SK-N-SH (cell line): Measurements from ENCODE around the gene INHBE. TPM values are rescaled to one million over a fixed set of nuclear protein-coding genes. Genes with fewer than 3 reads are reported as not detected.
"Not testable (repeated sequence)": the region's sequence is repeated elsewhere in the genome, so short reads cannot be mapped to it uniquely, and the experiment has no call there.

Experiments used
- CTCF ChIA-PET: fragments of 300-600, 350-600 bp; formaldehyde crosslinking; extraction: SDS; loops from one replicate; lab custom pipeline; 2021; lab: Yijun Ruan, JAX
- POLR2A ChIA-PET: fragments of 350-600 bp; sonication (Branson Sonifier 250); formaldehyde crosslinking; extraction: SDS; loops from one replicate; lab custom pipeline; 2020; ENCODE audit warnings: antibody characterized with exemption, inconsistent platforms; lab: Yijun Ruan, JAX
- DNase-seq: peaks from one replicate; pipeline ENCODE4 v3.0.0; 2012
- H2AFZ ChIP-seq: fragments of 200-600 bp; sonication (generic); 2 replicates; pipeline ENCODE4 v1.8.1; 2016; ENCODE audit warnings: antibody characterized with exemption, mild to moderate bottlenecking, low read depth
- H3F3A ChIP-seq: fragments of 200-600 bp; sonication (generic); replicated peaks from 2 replicates; pipeline ENCODE3; 2016; ENCODE audit warnings: antibody characterized with exemption, mild to moderate bottlenecking; ENCODE audit not compliant: insufficient read depth
- H3K27ac ChIP-seq, 2 experiments: fragments of 200-500 bp in 1 of 2; fragments of 200-600 bp in 1 of 2; sonication (Bioruptor generic) in 1 of 2; sonication (generic), shearing (Covaris generic) in 1 of 2; 2 replicates each; pipeline versions ENCODE4 v1.5.1 to v1.6.1; 2014 to 2016; ENCODE audit warnings: low read depth in 2 of 2, inconsistent platforms in 1 of 2, low read length in 1 of 2, mild to moderate bottlenecking in 1 of 2, mixed read lengths in 1 of 2
- H3K27me3 ChIP-seq: fragments of 200-600 bp; sonication (generic), shearing (Covaris generic); 2 replicates; pipeline ENCODE4 v1.6.1; 2016; ENCODE audit warnings: mixed run types; ENCODE audit not compliant: insufficient read depth
- H3K36me3 ChIP-seq, 2 experiments: fragments of 200-500 bp in 1 of 2; fragments of 200-600 bp in 1 of 2; sonication (Bioruptor generic) in 1 of 2; sonication (generic) in 1 of 2; replicated peaks in 1 of 2; 2 replicates each; pipeline versions ENCODE3 to v1.5.1; 2014 to 2016; ENCODE audit warnings: low read length in 1 of 2, mild to moderate bottlenecking in 1 of 2; ENCODE audit not compliant: insufficient read depth in 2 of 2, control insufficient read depth in 1 of 2
- H3K4me1 ChIP-seq, 2 experiments: fragments of 200-500 bp in 1 of 2; fragments of 200-600 bp in 1 of 2; sonication (Bioruptor generic) in 1 of 2; sonication (generic), shearing (Covaris generic) in 1 of 2; 2 replicates each; pipeline versions ENCODE4 v1.5.1 to v1.6.1; 2014 to 2016; ENCODE audit warnings: low read depth in 1 of 2, low read length in 1 of 2, mixed run types in 1 of 2; ENCODE audit not compliant: insufficient read depth in 2 of 2, control insufficient read depth in 1 of 2
- H3K4me2 ChIP-seq: fragments of 200-600 bp; sonication (generic), shearing (Covaris generic); 2 replicates; pipeline ENCODE4 v1.6.1; 2017; ENCODE audit warnings: mixed run types
- H3K4me3 ChIP-seq, 2 experiments: fragments of 200-500 bp in 1 of 2; fragments of 200-600 bp in 1 of 2; sonication (Bioruptor generic) in 1 of 2; sonication (generic), shearing (Covaris generic) in 1 of 2; 2 replicates each; pipeline versions ENCODE4 v1.5.1 to v1.8.1; 2014 to 2016; ENCODE audit warnings: low read depth in 2 of 2, inconsistent platforms in 1 of 2, low read length in 1 of 2, mild to moderate bottlenecking in 1 of 2, mixed read lengths in 1 of 2, moderate library complexity in 1 of 2
- H3K79me2 ChIP-seq: fragments of 200-600 bp; sonication (generic); 2 replicates; pipeline ENCODE4 v1.8.1; 2017; ENCODE audit warnings: mild to moderate bottlenecking; ENCODE audit not compliant: insufficient read depth
- H3K9ac ChIP-seq: fragments of 200-600 bp; sonication (generic); 2 replicates; pipeline ENCODE4 v1.6.1; 2017; ENCODE audit warnings: mixed run types
- H3K9me2 ChIP-seq: fragments of 200-600 bp; sonication (generic); 2 replicates; pipeline ENCODE4 v1.6.1; 2017; ENCODE audit warnings: mixed run types
- H3K9me3 ChIP-seq: fragments of 200-600 bp; sonication (generic); 2 replicates; pipeline ENCODE4 v1.6.1; 2017; ENCODE audit warnings: mixed run types, mild to moderate bottlenecking, moderate library complexity
- H4K20me1 ChIP-seq: fragments of 200-600 bp; sonication (generic); 2 replicates; pipeline ENCODE4 v1.6.1; 2017; ENCODE audit warnings: mild to moderate bottlenecking, mixed run types; ENCODE audit not compliant: insufficient read depth
- CHD2 ChIP-seq: fragments of 150-350 bp; IDR thresholded peaks from 2 replicates; pipeline ENCODE4 v1.6.1; 2018; ENCODE audit warnings: low read length; ENCODE audit not compliant: partially characterized antibody
- IRF3 ChIP-seq: fragments of 150-350 bp; IDR thresholded peaks from 2 replicates; pipeline ENCODE4 v1.6.1; 2016; ENCODE audit warnings: mild to moderate bottlenecking, low read depth, low read length
- MEF2A ChIP-seq: IDR thresholded peaks from 2 replicates; pipeline ENCODE4 v1.4.0; 2012; ENCODE audit warnings: low read depth, borderline replicate concordance
- MXI1 ChIP-seq: IDR thresholded peaks from 2 replicates; pipeline ENCODE4 v1.6.1; 2012; ENCODE audit warnings: mild to moderate bottlenecking, low read depth, low read length, improper control_type of control experiment
- NFIC ChIP-seq: IDR thresholded peaks from 2 replicates; pipeline ENCODE4 v1.4.0; 2012; ENCODE audit warnings: borderline replicate concordance
- PBX3 ChIP-seq: IDR thresholded peaks from 2 replicates; pipeline ENCODE4; 2012
- RFX5 ChIP-seq: IDR thresholded peaks from 2 replicates; pipeline ENCODE4 v1.6.1; 2012; ENCODE audit warnings: mild to moderate bottlenecking, improper control_type of control experiment, low read length
- SIN3A ChIP-seq: IDR thresholded peaks from 2 replicates; pipeline ENCODE4 v1.6.1; 2012; ENCODE audit warnings: low read depth, mild to moderate bottlenecking, low read length, moderate library complexity, borderline replicate concordance
- TAF1 ChIP-seq: IDR thresholded peaks from 2 replicates; pipeline ENCODE4 v1.6.1; 2012; ENCODE audit warnings: low read depth, mild to moderate bottlenecking, low read length, moderate library complexity, borderline replicate concordance
- TEAD4 ChIP-seq: IDR thresholded peaks from 2 replicates; pipeline ENCODE4 v1.4.0; 2012; ENCODE audit warnings: mild to moderate bottlenecking, borderline replicate concordance; ENCODE audit not compliant: insufficient read depth
- USF1 ChIP-seq: IDR thresholded peaks from 2 replicates; pipeline ENCODE4 v1.4.0; 2012; ENCODE audit warnings: low read depth, borderline replicate concordance
- USF2 ChIP-seq: fragments of 150-350 bp; IDR thresholded peaks from 2 replicates; pipeline ENCODE4 v1.6.1; 2017; ENCODE audit warnings: antibody characterized with exemption, low read length, low read depth, borderline replicate concordance
- WGBS: methylation state at CpG from one replicate; pipeline ENCODE4 v1.1.6; 2017; ENCODE audit warnings: low lambda C conversion rate; 5-methylcytosine and 5-hydroxymethylcytosine counted together
- polyA plus RNA-seq, 3 experiments: library from polyadenylated mRNA; depleted of rRNA; stranded (reverse); fragments of >200 nt; gene quantifications; 2 replicates each; pipeline ENCODE4 v1.2.3, GENCODE V29; 2012

The INHBE gene
- 0.03 and 0.08 TPM in 2 replicates for polyA plus RNA-seq (2012; rRNA removed)
- polyA plus RNA-seq (2012; cell fraction: cytosol; rRNA removed) = 0.01 and 0.07 TPM in 2 replicates
- polyA plus RNA-seq (2012; cell fraction: nucleus; rRNA removed) = 0.13 and 0.58 TPM in 2 replicates

- no peak within 1 kb of the TSS for H3K27ac ChIP-seq
- no peak for DNase-seq
Observed at GRCh38 chr12:57454566-57455373, at the start of gene INHBE. Gene INHBE (plus strand): TSS chr12:57455307. CDS start chr12:57455537, 230 bp downstream.

GRCh38 chr12:57410534-57410933 is 44.6 kb upstream of the INHBE start:
- H4K20me1 ChIP-seq = no peaks in the 10 kb centered on the region; the same call in 1 of the 2 replicates
- WGBS = 100% methylated on average over 4 of the region's 4 CpGs
- TF ChIP-seq USF2 (no peak), NFIC (no peak), MEF2A (no peak), MXI1 (no peak), USF1 (no peak), CHD2 (no peak), IRF3 (no peak), TEAD4 (no peak), RFX5 (no peak), TAF1 (no peak)
- TF ChIP-seq, all 33 proteins: peak for 0
- Histone ChIP-seq H3K9me3 (no peaks in the 10 kb centered on the region), H3K9ac (no peak overlapping the region), H3K36me3 (no peaks in the 10 kb centered on the region), H3F3A (peaks cover 13% of the 10 kb centered on the region), H3K4me2 (no peak overlapping the region), H3K4me3 (no peak overlapping the region), H3K27ac (no peak overlapping the region), H2AFZ (no peak overlapping the region), H3K9me2 (no peaks in the 10 kb centered on the region), H3K4me1 (no peaks in the 10 kb centered on the region; a peak in 2 of 4 replicates), H3K79me2 (peaks cover 57% of the 10 kb centered on the region), H3K27me3 (no peaks in the 10 kb centered on the region)
- no peak for DNase-seq
- ChIA-PET CTCF (interaction anchor here (1.3 to 2.8 kb wide), 6 partner anchors 42 to 298 kb away, joined by 3 to 10 read pairs (median 4); partner anchors contain the start of gene GLI1), POLR2A (no interaction called here)

More at GRCh38 chr12:57454566-57455373, at the start of gene INHBE:
- Histone ChIP-seq H3K4me3 (no peak within 1 kb of the TSS), H3K9me2 (no peaks in the 10 kb centered on the region), H3K79me2 (no peaks in the 10 kb centered on the region), H3K4me1 (peaks cover 6 to 20% of the 10 kb centered on the region in 2 experiments; a peak in 2 of 4 replicates), H4K20me1 (no peaks in the 10 kb centered on the region), H3K4me2 (no peak within 1 kb of the TSS), H3K9me3 (no peaks in the 10 kb centered on the region), H2AFZ (no peak within 1 kb of the TSS)
- WGBS = 69% methylated on average over 10 of the region's 10 CpGs
- CTCF ChIA-PET = interaction anchor here (1.0 to 13.7 kb wide), 19 partner anchors 9 to 241 kb away, joined by 3 to 391 read pairs (median 11); no protein-coding TSS in a partner anchor
- POLR2A ChIA-PET = interaction anchor here (0.6 kb wide), 1 partner anchor 977 kb away, joined by 4 read pairs; no protein-coding TSS in a partner anchor
- TF ChIP-seq PBX3 = peak; percentile 90
- no peak for TF ChIP-seq SIN3A
- TF ChIP-seq, all 33 proteins: peak for 1
- H3K27me3 ChIP-seq = no peaks in the 10 kb centered on the region
- no peaks in the 10 kb centered on the region for H3F3A ChIP-seq
- H3K36me3 ChIP-seq = no peaks in the 10 kb centered on the region
- H3K9ac ChIP-seq = no peak within 1 kb of the TSS

- DNase-seq, H3K36me3 ChIP-seq, CTCF ChIA-PET, H3K9me3 ChIP-seq, H3K9me2 ChIP-seq, H3K4me1 ChIP-seq, H3K4me3 ChIP-seq, H2AFZ ChIP-seq, H3K4me2 ChIP-seq, H3K27ac ChIP-seq, H3K9ac ChIP-seq, POLR2A ChIA-PET, H4K20me1 ChIP-seq, H3K27me3 ChIP-seq: not testable (repeated sequence)
- WGBS = 84% methylated on average over 6 of the region's 6 CpGs
- H3F3A ChIP-seq = peaks cover 21% of the 10 kb centered on the region
- peaks cover 62% of the 10 kb centered on the region for H3K79me2 ChIP-seq
Observed at GRCh38 chr12:57414160-57414559, 40.9 kb upstream of the INHBE start.
